ENCODE results near the gene SUMO3. TPM values are rescaled to one million over a fixed set of nuclear protein-coding genes. Genes with fewer than 3 reads are reported as not detected.

Gene SUMO3
- total and polyA plus RNA-seq, 5 donors, result 53.3 to 87.8 (median 82.2) TPM

GRCh38 chr21:44801468-44802395 lies 16.1 kb downstream of the SUMO3 start, which contains the start of gene UBE2G2:
Gene UBE2G2, minus strand, starts transcription at chr21:44801820. Its CDS starts 72 bp downstream, at chr21:44801748.
- intact Hi-C loops (cut with DNase I), result loop anchor here (5.0 to 10.0 kb wide), 3 partner anchors 71 to 133 kb away; partner anchors contain the start of gene PTTG1IP (in 2 of the 4)
- no peaks in the 10 kb centered on the region for H3K9me3 ChIP-seq (ENCODE audit: control insufficient read depth, low read length)
- H3K27me3 ChIP-seq (ENCODE audit: control insufficient read depth, insufficient read depth), result no peaks in the 10 kb centered on the region
- ATAC-seq, result peak; percentile 96 to 97
- H3K4me1 ChIP-seq (ENCODE audit: control insufficient read depth, insufficient read depth, low read length), result peaks cover 3% of the 10 kb centered on the region
- DNase-seq, result peak; percentile 84 to 94 (median 92)
- H3K4me3 ChIP-seq (ENCODE audit: low read length), result peak within 1 kb of the TSS; percentile 92
- WGBS, result under 1% methylated on average over 97 of the region's 97 CpGs
- peak within 1 kb of the TSS; percentile 32 for H3K27ac ChIP-seq (ENCODE audit: low read length)

- ATAC-seq (no peak), DNase-seq (no peak)
- Histone ChIP-seq H3K4me1 (ENCODE audit: control insufficient read depth, insufficient read depth, low read length) (peaks cover 3% of the 10 kb centered on the region), H3K4me3 (ENCODE audit: low read length) (peak overlapping the region; percentile 92), H3K27me3 (ENCODE audit: control insufficient read depth, insufficient read depth) (no peaks in the 10 kb centered on the region), H3K9me3 (ENCODE audit: control insufficient read depth, low read length) (no peaks in the 10 kb centered on the region), H3K27ac (ENCODE audit: low read length) (peak overlapping the region; percentile 32)
- intact Hi-C loops (cut with DNase I), result loop anchor here (5.0 to 10.0 kb wide), 3 partner anchors 71 to 134 kb away; partner anchors contain the start of gene PTTG1IP (in 2 of the 4)
- WGBS, result 2% methylated on average over 17 of the region's 17 CpGs
Observed at GRCh38 chr21:44800971-44801467, 16.8 kb downstream of the SUMO3 start.

- ATAC-seq, result no peak
- intact Hi-C loops (cut with DNase I), result loop anchor here (5.0 to 10.0 kb wide), 3 partner anchors 72 to 135 kb away; partner anchors contain the start of gene PTTG1IP (in 2 of the 4)
- H3K27ac ChIP-seq (ENCODE audit: low read length), result no peak overlapping the region
- no peaks in the 10 kb centered on the region for H3K9me3 ChIP-seq (ENCODE audit: control insufficient read depth, low read length)
- peak overlapping the region; percentile 92 for H3K4me3 ChIP-seq (ENCODE audit: low read length)
- peaks cover 3% of the 10 kb centered on the region for H3K4me1 ChIP-seq (ENCODE audit: control insufficient read depth, insufficient read depth, low read length)
- no peaks in the 10 kb centered on the region for H3K27me3 ChIP-seq (ENCODE audit: control insufficient read depth, insufficient read depth)
- no peak for DNase-seq
- 56% methylated on average over 12 of the region's 12 CpGs for WGBS
Observed at GRCh38 chr21:44800103-44800502, 17.8 kb downstream of the SUMO3 start.

- no peaks in the 10 kb centered on the region for H3K9me3 ChIP-seq (ENCODE audit: control insufficient read depth, low read length)
- no peaks in the 10 kb centered on the region for H3K27me3 ChIP-seq (ENCODE audit: control insufficient read depth, insufficient read depth)
- DNase-seq (no peak), ATAC-seq (no peak)
- no peak overlapping the region for H3K4me3 ChIP-seq (ENCODE audit: low read length)
- intact Hi-C loops (cut with DNase I), result loop anchor here (5.0 to 10.0 kb wide), 4 partner anchors 73 to 285 kb away; partner anchors contain the start of gene PTTG1IP (in 2 of the 4)
- no peak overlapping the region for H3K27ac ChIP-seq (ENCODE audit: low read length)
- H3K4me1 ChIP-seq (ENCODE audit: control insufficient read depth, insufficient read depth, low read length), result peaks cover 3% of the 10 kb centered on the region
- 50% methylated on average over 1 of the region's 1 CpG for WGBS
Observed at GRCh38 chr21:44799646-44800045, 18.2 kb downstream of the SUMO3 start.

GRCh38 chr21:44797775-44798174 lies 20.1 kb downstream of the SUMO3 start:
- no peak overlapping the region for H3K4me3 ChIP-seq (ENCODE audit: low read length)
- ATAC-seq (no peak), DNase-seq (no peak)
- 88% methylated on average over 2 of the region's 2 CpGs for whole genome bisulfite sequencing
- peaks cover 6% of the 10 kb centered on the region for H3K4me1 ChIP-seq (ENCODE audit: control insufficient read depth, insufficient read depth, low read length)
- no peaks in the 10 kb centered on the region for H3K27me3 ChIP-seq (ENCODE audit: control insufficient read depth, insufficient read depth)
- H3K9me3 ChIP-seq (ENCODE audit: control insufficient read depth, low read length), result no peaks in the 10 kb centered on the region
- H3K27ac ChIP-seq (ENCODE audit: low read length), result no peak overlapping the region
- intact Hi-C loops (cut with DNase I), result loop anchor here in 2 of 4 donors (10.0 kb wide), 2 partner anchors 137 to 283 kb away; no protein-coding TSS in a partner anchor

- Histone ChIP-seq H3K4me1 (ENCODE audit: control insufficient read depth, insufficient read depth, low read length) (peaks cover 6% of the 10 kb centered on the region), H3K9me3 (ENCODE audit: control insufficient read depth, low read length) (no peaks in the 10 kb centered on the region), H3K27ac (ENCODE audit: low read length) (no peak overlapping the region), H3K27me3 (ENCODE audit: control insufficient read depth, insufficient read depth) (no peaks in the 10 kb centered on the region), H3K4me3 (ENCODE audit: low read length) (no peak overlapping the region)
- DNase-seq (no peak), ATAC-seq (no peak)
- WGBS, result 93% methylated on average over 11 of the region's 11 CpGs
- intact Hi-C loops (cut with DNase I), result loop anchor here in 2 of 4 donors (10.0 kb wide), 2 partner anchors 139 to 281 kb away; no protein-coding TSS in a partner anchor
Observed at GRCh38 chr21:44795342-44795741, 22.5 kb downstream of the SUMO3 start.

GRCh38 chr21:44793592-44794374 lies 24.1 kb downstream of the SUMO3 start:
- no peak for DNase-seq
- H3K4me1 ChIP-seq (ENCODE audit: control insufficient read depth, insufficient read depth, low read length), result peaks cover 5% of the 10 kb centered on the region
- no peaks in the 10 kb centered on the region for H3K9me3 ChIP-seq (ENCODE audit: control insufficient read depth, low read length)
- no peak overlapping the region for H3K4me3 ChIP-seq (ENCODE audit: low read length)
- intact Hi-C loops (cut with DNase I), result loop anchor here in 2 of 4 donors (10.0 kb wide), 2 partner anchors 141 to 279 kb away; no protein-coding TSS in a partner anchor
- no peaks in the 10 kb centered on the region for H3K27me3 ChIP-seq (ENCODE audit: control insufficient read depth, insufficient read depth)
- WGBS, result 32% methylated on average over 4 of the region's 4 CpGs
- H3K27ac ChIP-seq (ENCODE audit: low read length), result no peak overlapping the region
- no peak for ATAC-seq

- Histone ChIP-seq H3K27ac (ENCODE audit: low read length) (no peak overlapping the region), H3K9me3 (ENCODE audit: control insufficient read depth, low read length) (no peaks in the 10 kb centered on the region), H3K4me3 (ENCODE audit: low read length) (no peak overlapping the region), H3K4me1 (ENCODE audit: control insufficient read depth, insufficient read depth, low read length) (peaks cover 5% of the 10 kb centered on the region), H3K27me3 (ENCODE audit: control insufficient read depth, insufficient read depth) (no peaks in the 10 kb centered on the region)
- ATAC-seq (peak; percentile 86 to 87), DNase-seq (peak in 2 of 3 donors; percentile 76 to 79)
- 19% methylated on average over 10 of the region's 10 CpGs for WGBS
- intact Hi-C loops (cut with DNase I), result loop anchor here in 2 of 4 donors (10.0 kb wide), 2 partner anchors 142 to 278 kb away; no protein-coding TSS in a partner anchor
Observed at GRCh38 chr21:44792702-44793591, 24.9 kb downstream of the SUMO3 start.

- WGBS, result 96% methylated on average over 5 of the region's 5 CpGs
- no peak overlapping the region for H3K4me3 ChIP-seq (ENCODE audit: low read length)
- no peaks in the 10 kb centered on the region for H3K27me3 ChIP-seq (ENCODE audit: control insufficient read depth, insufficient read depth)
- H3K9me3 ChIP-seq (ENCODE audit: control insufficient read depth, low read length), result no peaks in the 10 kb centered on the region
- H3K27ac ChIP-seq (ENCODE audit: low read length), result no peak overlapping the region
- intact Hi-C loops (cut with DNase I), result loop anchor here in 2 of 4 donors (10.0 kb wide), 2 partner anchors 143 to 277 kb away; no protein-coding TSS in a partner anchor
- no peak for DNase-seq
- H3K4me1 ChIP-seq (ENCODE audit: control insufficient read depth, insufficient read depth, low read length), result peaks cover 5% of the 10 kb centered on the region
- ATAC-seq, result no peak
Observed at GRCh38 chr21:44791993-44792392, 25.9 kb downstream of the SUMO3 start.
